Measurements from ENCODE around the gene C1orf159.
A peak's percentile ranks its signal among the peaks of the same experiment; 100 is the strongest.
"Not testable (repeated sequence)": the region's sequence is repeated elsewhere in the genome, so short reads cannot be mapped to it uniquely, and the experiment has no call there.

Gene C1orf159

DNA sequence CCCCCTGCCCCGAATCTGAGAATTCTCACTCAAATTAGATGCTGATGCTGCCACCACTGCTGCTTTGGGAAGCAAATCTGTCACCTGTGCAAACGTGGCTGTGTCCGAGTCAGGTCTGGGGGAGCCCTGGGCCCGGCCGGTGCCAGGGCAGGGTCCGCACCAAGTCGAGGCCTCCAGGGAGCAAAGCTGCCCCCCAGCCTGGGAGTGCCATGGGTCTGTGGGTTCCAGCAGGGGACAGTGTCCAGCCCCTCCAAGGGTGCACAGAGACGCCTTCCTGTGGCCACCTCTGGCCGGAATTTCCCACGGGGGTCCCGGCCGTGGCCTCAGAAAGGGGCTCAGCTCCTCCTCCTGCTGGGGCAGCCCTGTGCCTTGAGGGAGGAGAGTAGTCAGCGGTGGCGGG, 30.1 kb upstream of the C1orf159 start:
- Histone ChIP-seq H3K36me3 (ENCODE audit: insufficient read depth, low read length) (no peaks in the 10 kb centered on the region), H3K27ac (no peak overlapping the region), H3K9ac (ENCODE audit: insufficient read length) (no peak overlapping the region), H3K9me3 (ENCODE audit: low read depth, low read length) (no peaks in the 10 kb centered on the region), H3K4me3 (no peak overlapping the region)
- no peak for DNase-seq (ENCODE audit: low read depth, low spot score)
- TF ChIP-seq POLR2AphosphoS5 (IDR thresholded peaks at IDR 0.05; ENCODE audit: borderline replicate concordance, low read depth, low read length) (no peak), FOXP2 (optimal IDR thresholded peaks at IDR 0.05; ENCODE audit: control extremely low read depth, extremely low read length, insufficient read depth) (no peak), EZH2 (IDR thresholded peaks at IDR 0.05) (no peak)

GRCh38 chr1:1145547-1145914, 29.6 kb upstream of the C1orf159 start:
- H3K36me3 ChIP-seq (ENCODE audit: insufficient read depth, low read length): no peaks in the 10 kb centered on the region
- H3K4me3 ChIP-seq: no peak overlapping the region
- no peak for DNase-seq (ENCODE audit: low read depth, low spot score)
- no peak overlapping the region for H3K27ac ChIP-seq
- no peak overlapping the region for H3K9ac ChIP-seq (ENCODE audit: insufficient read length)
- H3K9me3 ChIP-seq (ENCODE audit: low read depth, low read length): no peaks in the 10 kb centered on the region
- TF ChIP-seq POLR2AphosphoS5 (IDR thresholded peaks at IDR 0.05; ENCODE audit: borderline replicate concordance, low read depth, low read length) (no peak), FOXP2 (optimal IDR thresholded peaks at IDR 0.05; ENCODE audit: control extremely low read depth, extremely low read length, insufficient read depth) (no peak), EZH2 (IDR thresholded peaks at IDR 0.05) (no peak)

GRCh38 chr1:1144843-1145546, 29.1 kb upstream of the C1orf159 start:
- H3K9me3 ChIP-seq (ENCODE audit: low read depth, low read length): no peaks in the 10 kb centered on the region
- H3K27ac ChIP-seq: peak overlapping the region; percentile 68; the same call in 1 of the 2 replicates
- TF ChIP-seq POLR2AphosphoS5 (IDR thresholded peaks at IDR 0.05; ENCODE audit: borderline replicate concordance, low read depth, low read length) (no peak), EZH2 (IDR thresholded peaks at IDR 0.05) (no peak), FOXP2 (optimal IDR thresholded peaks at IDR 0.05; ENCODE audit: control extremely low read depth, extremely low read length, insufficient read depth) (no peak)
- H3K4me3 ChIP-seq: no peak overlapping the region
- H3K36me3 ChIP-seq (ENCODE audit: insufficient read depth, low read length): no peaks in the 10 kb centered on the region
- DNase-seq (ENCODE audit: low read depth, low spot score): no peak
- no peak overlapping the region for H3K9ac ChIP-seq (ENCODE audit: insufficient read length)

DNA sequence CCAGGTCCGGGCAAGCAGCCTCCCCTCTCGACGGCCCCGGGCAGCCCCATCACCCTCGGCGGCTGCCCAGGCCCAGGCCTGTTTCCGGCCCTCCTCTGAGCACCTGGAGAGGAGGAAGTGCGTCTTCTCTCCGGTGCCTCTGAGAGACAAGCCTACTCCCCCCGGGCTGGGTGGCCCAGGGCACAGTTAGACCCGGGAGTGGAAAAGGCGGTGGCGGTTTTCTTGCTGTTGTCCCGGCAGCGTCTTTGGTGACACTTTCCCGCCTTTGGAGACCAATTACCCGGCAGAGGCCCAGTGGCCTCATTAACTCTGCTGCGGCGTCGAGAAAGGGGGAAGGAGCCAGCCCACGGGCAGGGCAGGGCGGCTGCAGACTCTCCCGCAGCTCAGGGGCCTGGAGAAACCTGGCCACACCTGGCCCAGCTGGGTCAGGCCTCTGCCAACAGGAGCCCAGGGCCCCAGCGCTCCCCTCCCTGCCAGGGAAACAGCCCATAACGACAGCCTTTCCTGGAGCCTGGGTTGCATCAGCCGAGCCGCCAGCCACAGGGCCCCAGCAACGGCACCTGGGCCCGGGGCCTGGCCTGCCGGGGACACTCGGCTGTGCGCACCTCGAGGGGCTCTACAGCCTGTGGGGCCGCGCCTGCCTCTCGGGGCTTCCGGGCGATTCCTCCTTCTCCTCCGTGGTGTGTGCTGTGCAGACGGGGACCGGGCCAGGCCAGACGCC, 28.4 kb upstream of the C1orf159 start:
- Histone ChIP-seq H3K9me3 (ENCODE audit: low read depth, low read length) (no peaks in the 10 kb centered on the region), H3K9ac (ENCODE audit: insufficient read length) (peak overlapping the region; percentile 32), H3K27ac (peak overlapping the region; percentile 68; the same call in 1 of the 2 replicates), H3K4me3 (no peak overlapping the region), H3K36me3 (ENCODE audit: insufficient read depth, low read length) (no peaks in the 10 kb centered on the region)
- no peak for DNase-seq (ENCODE audit: low read depth, low spot score)
- no peak for TF ChIP-seq POLR2AphosphoS5 (IDR thresholded peaks at IDR 0.05; ENCODE audit: borderline replicate concordance, low read depth, low read length)
- TF ChIP-seq EZH2 (IDR thresholded peaks at IDR 0.05): no peak
- no peak for TF ChIP-seq FOXP2 (optimal IDR thresholded peaks at IDR 0.05; ENCODE audit: control extremely low read depth, extremely low read length, insufficient read depth)

DNA sequence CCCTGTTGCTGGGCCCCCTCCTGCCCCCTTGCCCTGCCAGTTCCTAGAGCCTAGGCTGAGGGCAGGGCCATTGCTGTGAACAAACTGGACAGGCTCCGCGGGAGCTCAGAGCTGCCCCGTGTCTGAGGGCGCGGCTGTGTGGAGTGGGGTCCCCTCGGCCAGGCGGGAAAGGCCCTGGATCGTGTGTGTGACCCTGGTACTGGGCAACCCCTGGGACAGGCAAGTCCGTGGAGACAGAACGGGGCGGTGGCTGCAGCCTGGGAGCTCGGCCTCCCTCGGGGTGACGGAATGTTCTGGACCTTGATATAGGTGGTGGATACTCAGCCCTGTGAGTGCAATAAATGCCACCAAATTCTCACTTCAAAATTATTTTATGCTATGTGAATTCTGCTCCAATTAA, 27.7 kb upstream of the C1orf159 start:
- Histone ChIP-seq H3K4me3 (no peak overlapping the region), H3K27ac (0 out of 2 replicates have a peak overlapping the region, but pooled peaks have one; percentile 68), H3K9me3 (ENCODE audit: low read depth, low read length) (no peaks in the 10 kb centered on the region), H3K9ac (ENCODE audit: insufficient read length) (no peak overlapping the region), H3K36me3 (ENCODE audit: insufficient read depth, low read length) (no peaks in the 10 kb centered on the region)
- DNase-seq (ENCODE audit: low read depth, low spot score): no peak
- TF ChIP-seq FOXP2 (optimal IDR thresholded peaks at IDR 0.05; ENCODE audit: control extremely low read depth, extremely low read length, insufficient read depth) (no peak), POLR2AphosphoS5 (IDR thresholded peaks at IDR 0.05; ENCODE audit: borderline replicate concordance, low read depth, low read length) (no peak), EZH2 (IDR thresholded peaks at IDR 0.05) (no peak)

DNA sequence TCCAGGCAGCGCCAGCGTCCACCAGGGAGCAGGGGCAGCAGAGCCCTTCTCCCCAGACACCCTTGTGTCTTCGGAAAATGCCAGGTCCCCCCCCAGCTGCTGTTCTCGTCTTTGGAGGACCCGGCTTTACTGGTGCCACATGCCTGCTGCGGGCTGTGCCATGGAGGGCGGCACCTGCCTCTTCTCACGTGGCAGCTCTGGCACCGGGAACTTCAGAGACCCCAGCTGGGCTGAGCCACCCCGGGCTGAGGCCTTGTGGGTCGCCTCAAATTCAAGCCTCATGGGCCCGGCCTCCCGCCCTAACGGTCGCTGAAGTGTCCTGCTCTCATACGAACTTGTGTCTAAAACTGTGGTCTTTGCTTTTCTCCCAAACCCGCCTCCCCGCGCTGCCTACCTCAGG, 27.0 kb upstream of the C1orf159 start:
- Histone ChIP-seq H3K27ac (no peak overlapping the region; the same call in 1 of the 2 replicates), H3K36me3 (ENCODE audit: insufficient read depth, low read length) (no peaks in the 10 kb centered on the region), H3K9ac (ENCODE audit: insufficient read length) (no peak overlapping the region), H3K4me3 (no peak overlapping the region), H3K9me3 (ENCODE audit: low read depth, low read length) (no peaks in the 10 kb centered on the region)
- no peak for DNase-seq (ENCODE audit: low read depth, low spot score)
- TF ChIP-seq POLR2AphosphoS5 (IDR thresholded peaks at IDR 0.05; ENCODE audit: borderline replicate concordance, low read depth, low read length) (no peak), FOXP2 (optimal IDR thresholded peaks at IDR 0.05; ENCODE audit: control extremely low read depth, extremely low read length, insufficient read depth) (no peak), EZH2 (IDR thresholded peaks at IDR 0.05) (no peak)

GRCh38 chr1:1142352-1142751, 26.5 kb upstream of the C1orf159 start:
- not testable (repeated sequence) for H3K9me3 ChIP-seq (ENCODE audit: low read depth, low read length); H3K9ac ChIP-seq (ENCODE audit: insufficient read length); DNase-seq (ENCODE audit: low read depth, low spot score); H3K4me3 ChIP-seq; H3K36me3 ChIP-seq (ENCODE audit: insufficient read depth, low read length); H3K27ac ChIP-seq

- Histone ChIP-seq H3K36me3 (ENCODE audit: insufficient read depth, low read length) (no peaks in the 10 kb centered on the region), H3K9ac (ENCODE audit: insufficient read length) (no peak overlapping the region), H3K27ac (no peak overlapping the region), H3K9me3 (ENCODE audit: low read depth, low read length) (no peaks in the 10 kb centered on the region), H3K4me3 (no peak overlapping the region)
- TF ChIP-seq FOXP2 (optimal IDR thresholded peaks at IDR 0.05; ENCODE audit: control extremely low read depth, extremely low read length, insufficient read depth) (no peak), EZH2 (IDR thresholded peaks at IDR 0.05) (no peak), POLR2AphosphoS5 (IDR thresholded peaks at IDR 0.05; ENCODE audit: borderline replicate concordance, low read depth, low read length) (no peak)
- no peak for DNase-seq (ENCODE audit: low read depth, low spot score)
Observed at GRCh38 chr1:1141911-1142250, 26.0 kb upstream of the C1orf159 start.
